Stimulated activated CD4-positive, alpha-beta T cell treated with anti-CD3 and anti-CD28 coated beads, Interleukin-2, amount 100 ng/mL, for 4 hours (primary cell): ENCODE results near the gene GPR62.
"Not testable (repeated sequence)": the region's sequence is repeated elsewhere in the genome, so short reads cannot be mapped to it uniquely, and the experiment has no call there.

ENCODE experiments used
- DNase-seq: peaks from one replicate; pipeline ENCODE4 v3.0.0-alpha.2; 2020; ENCODE audit warnings: low read depth

GPR62 gene, protein sequence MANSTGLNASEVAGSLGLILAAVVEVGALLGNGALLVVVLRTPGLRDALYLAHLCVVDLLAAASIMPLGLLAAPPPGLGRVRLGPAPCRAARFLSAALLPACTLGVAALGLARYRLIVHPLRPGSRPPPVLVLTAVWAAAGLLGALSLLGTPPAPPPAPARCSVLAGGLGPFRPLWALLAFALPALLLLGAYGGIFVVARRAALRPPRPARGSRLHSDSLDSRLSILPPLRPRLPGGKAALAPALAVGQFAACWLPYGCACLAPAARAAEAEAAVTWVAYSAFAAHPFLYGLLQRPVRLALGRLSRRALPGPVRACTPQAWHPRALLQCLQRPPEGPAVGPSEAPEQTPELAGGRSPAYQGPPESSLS

DNA sequence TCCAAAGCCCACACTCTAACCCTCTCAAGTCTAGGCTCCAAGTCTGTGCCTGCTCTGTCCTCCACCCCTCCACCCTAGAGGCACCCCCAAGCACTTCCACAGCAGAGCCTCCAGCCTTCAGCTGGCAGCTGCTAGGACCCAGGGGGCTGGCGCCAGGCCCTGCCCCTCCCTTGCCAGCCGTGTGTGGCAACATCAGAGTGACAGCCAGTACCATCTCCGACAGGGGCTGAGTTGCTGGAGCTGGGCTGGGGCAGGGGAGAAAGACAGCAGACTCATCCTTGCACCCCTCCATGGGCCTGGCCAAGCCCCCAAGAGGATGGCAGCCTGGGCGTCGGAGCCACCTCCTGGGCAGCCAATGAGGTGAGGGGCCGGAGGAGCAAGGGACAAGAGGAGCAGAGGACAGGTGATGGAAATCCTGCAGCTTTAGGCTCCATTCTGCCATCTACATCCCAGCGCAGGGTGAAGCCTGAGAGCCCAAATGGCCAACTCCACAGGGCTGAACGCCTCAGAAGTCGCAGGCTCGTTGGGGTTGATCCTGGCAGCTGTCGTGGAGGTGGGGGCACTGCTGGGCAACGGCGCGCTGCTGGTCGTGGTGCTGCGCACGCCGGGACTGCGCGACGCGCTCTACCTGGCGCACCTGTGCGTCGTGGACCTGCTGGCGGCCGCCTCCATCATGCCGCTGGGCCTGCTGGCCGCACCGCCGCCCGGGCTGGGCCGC, at the start of gene GPR62:
TSS of gene GPR62 (plus strand) at position 207 of the 718 bp plus-strand sequence. CDS start at position 479, 272 bp downstream.
- DNase-seq, result no peak

DNA sequence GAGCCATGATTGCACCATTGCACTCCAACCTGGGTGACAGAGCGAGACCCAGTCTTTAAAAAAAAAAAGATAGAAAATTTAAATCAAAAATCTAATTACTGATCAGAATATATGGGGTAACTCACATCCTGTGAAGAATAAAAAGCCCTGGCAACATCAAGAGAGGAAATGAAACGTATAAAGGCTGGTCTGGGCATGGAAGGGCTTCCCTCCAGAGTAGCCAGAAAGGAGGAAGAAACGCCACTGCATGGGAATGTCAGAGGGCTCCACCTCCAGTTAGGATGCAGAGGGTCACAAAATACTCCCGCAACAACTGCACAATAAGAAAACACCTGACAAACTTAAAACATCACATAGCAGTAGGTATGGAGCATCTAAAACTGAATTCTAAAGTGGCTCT, 47.2 kb upstream of the GPR62 start:
- DNase-seq, result no peak

DNA sequence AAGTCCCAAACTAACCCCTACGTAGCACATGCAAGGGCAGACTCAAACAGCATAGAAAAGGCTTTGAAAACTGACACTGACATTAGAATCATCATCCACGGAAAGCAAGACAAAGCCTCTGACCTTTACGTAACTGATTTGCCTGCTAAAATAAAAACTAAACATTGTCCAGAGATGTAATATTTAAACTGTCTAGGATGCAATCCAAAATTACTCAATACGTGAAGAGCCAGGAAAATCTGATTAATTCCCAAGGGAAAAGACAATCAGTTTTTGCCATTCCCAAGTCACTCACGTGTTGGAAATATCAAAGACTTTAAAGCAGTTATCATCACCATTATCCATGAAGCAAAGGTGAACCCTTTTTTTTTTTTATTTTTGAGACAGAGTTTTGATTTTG, 38.8 kb upstream of the GPR62 start:
- DNase-seq, result no peak

DNA sequence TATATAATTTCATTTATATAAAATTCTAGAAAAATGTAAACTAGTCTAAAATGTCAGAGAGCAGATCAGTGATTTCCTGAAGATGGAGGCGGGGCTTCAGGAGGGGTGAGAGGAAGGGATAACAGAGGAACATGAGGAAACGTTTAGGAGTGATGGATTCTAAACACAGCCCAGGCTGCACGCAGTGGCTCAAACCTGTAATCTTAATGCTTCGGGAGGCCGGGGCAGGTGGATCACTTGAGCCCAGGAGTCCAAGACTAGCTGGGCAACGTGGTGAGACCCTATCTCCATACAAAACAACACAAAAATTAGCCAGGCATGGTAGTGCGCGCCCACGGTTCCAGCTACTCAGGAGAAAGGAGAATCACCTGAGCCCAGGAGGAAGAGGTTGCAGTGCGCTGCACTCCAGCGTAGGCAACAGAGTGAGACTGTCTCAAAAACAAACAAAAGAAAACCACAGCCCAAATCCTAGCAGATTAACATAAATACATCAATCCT, 34.1 kb upstream of the GPR62 start:
- no peak for DNase-seq

DNA sequence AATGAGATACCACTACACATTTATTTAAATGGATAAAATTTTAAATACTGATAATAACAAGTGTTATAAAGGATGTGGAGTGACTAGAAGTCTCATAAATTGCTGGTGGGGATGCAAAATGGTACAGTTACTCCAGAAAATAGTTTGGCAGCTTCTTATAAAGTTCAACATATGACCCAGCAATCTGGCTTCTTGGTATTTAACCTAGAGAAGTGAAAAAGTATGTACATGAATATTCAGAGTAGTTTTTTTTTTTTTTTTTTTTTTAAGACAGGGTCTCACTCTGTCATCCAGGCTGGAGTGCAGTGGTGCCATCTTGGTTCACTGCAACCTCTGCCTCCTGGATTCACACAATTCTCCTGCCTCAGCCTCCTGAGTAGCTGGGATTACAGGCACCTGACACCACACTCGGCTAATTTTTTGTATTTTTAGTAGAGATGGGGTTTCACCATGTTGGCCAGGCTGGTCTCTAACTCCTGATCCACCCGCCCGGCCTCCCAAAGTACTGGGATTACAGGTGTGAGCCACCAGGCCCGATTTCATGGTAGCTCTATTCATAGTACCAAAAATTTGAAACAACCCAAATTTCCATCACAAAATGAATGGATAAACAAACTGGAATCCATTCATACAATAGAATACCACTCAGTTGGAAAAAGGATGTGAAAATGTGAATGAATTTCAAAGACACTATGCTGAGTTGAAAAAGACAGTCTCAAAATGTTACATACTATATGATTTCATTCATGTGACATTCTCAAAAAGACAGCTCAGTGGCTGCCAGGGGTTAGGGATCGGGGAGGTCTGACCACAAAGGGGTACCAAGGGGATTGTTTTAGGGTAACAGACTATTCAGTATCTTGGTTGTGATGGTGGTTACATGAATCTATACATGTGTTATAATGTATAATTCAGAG, 27.9 kb upstream of the GPR62 start:
- no peak for DNase-seq

DNA sequence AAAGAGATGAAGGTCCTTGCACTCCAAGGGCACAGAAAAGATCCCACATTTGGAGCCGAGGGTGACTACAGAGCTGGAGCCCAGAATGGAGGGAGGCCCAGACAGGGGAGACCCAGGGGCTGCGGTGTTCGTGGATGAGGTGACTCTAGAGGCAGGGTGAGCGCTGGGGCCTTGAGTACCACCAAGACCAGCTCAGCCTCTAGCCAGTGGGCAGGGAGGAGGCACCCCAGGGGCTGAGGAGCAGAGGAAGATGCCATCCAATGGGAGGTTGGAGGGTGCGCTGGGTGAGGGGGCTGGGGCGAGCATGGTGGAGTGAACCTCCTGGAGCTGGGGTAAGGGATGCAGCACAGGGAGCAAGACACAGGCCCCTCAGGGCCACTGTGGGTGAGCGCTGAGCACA, 26.7 kb upstream of the GPR62 start:
- DNase-seq, result no peak

DNA sequence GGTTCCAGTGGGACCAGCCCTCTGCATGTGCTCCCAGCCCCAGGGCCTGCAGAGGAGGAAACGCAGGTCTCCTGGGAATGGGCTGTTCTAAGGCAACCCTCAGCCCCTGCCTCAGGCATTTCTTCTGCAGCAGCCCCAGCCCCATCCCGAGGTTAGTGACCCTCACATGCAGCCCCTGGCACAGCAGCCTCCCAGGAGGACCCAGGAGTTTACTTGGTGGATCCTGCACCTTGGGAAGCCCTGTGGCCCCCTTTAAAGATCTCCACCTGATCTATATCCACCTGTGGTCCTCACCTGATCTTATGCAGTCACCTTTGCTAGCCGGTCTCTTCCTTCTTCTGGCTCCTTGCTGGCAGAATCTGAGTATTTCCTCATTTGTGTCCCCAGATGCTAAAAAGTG, 26.2 kb upstream of the GPR62 start:
- not testable (repeated sequence) for DNase-seq

DNA sequence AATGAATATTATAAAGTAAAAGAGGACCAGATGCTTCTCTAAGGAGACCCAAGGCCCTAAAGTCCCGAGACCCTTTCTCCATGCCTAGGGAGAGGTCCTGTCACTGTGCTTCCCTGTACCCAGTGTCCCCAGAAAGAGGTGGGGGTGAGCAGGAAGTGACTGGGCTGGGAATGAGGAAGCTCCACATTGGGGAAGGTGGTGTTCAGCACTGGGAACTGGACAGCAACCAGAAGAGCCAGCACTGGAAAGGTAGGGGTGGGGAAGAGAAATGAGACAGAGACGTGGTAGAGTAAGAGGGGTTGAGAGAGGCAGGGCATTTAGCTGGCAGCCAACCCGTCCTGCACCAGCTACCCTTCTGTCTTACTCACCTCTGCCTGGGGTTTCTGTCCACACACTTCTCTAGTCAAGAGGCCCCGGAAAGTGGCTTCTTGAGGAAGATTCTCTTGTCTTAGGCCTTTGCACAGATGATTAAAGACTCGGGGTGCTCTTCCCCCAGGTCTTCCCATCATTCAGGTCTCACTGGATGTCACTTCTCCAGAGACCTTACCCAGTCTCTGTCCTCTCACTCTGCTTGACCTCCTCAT, 25.7 kb upstream of the GPR62 start:
- no peak for DNase-seq

DNA sequence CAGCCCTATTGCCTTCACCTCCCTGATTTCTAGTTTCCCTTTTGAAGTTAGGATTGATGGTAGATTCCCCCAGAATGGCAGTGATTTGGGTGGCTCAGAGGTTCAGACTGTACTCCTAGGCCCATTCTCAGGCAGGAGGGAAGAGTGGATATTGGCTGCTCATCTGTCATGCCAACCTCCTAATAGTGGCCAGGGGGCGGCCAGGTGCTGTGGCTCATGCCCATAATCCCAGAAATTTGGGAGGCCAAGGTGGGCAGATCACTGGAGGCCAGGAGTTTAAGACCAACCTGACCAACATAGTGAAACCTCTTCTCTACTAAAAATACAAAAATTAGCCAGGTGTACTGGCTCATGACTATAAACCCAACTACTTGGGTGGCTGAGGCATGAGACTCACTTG, 24.7 kb upstream of the GPR62 start:
- DNase-seq, result no peak

DNA sequence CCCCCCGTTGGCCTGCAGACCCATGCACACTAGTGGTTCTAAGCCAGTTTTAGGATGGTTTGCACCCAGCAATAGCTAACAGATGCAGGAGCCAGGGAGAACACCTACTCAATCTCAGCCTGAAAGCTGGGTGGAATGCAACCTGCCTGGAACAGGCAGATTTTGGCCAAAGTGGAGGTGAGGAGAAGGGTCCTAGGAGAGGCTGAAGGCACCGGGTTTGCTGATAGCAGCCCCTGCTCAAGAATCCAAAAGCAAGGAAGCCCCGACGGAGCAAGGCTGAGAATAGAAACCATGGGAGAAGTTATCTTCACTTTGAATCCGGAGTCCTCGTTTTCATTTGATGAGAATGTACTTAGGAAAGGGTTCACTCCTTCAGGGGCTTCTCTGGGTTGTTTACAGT, 23.4 kb upstream of the GPR62 start:
- DNase-seq, result no peak

DNA sequence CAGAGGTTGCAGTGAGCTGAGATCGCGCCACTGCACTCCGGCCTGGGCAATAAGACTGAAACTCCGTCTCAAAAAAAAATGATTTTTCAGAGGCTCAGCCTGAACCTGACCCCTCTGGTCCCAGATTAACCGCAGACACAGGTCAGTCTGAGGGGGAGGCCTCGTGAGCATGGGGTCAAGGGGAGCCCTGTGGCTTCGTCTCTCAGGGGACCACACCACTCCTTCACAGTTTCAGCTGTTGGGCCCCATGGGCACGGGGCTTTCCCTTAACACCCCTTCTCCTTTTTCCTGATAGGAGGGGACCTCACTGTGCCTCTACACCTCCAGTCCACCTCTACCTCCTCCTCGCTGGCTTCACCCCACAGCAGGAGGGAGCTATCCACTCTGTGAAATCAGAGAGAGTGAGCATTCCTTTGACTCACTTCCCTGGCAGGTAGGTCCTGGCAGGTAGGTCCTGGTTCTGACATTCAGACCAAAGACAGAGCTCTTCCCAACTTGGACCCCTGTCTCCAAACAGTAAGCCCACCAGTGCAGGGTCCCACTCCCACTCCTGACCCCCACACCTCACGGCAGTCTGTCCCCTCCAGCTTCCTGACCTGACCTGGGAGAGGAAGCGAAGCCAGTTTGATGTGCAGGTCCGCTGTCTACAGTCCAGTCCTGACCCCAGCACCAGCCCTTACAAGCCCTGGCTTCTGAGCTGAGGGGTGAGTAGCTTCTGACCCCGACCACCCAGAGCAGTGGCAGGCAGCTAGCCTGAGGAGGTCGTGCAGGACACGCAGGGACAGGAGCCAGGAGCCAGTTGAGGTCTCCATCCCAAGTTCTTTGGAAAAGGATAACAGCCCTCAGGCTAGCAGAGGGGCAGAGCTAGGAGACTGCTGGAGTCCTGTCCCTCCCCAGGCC, 22.5 kb upstream of the GPR62 start:
- DNase-seq, result no peak

DNA sequence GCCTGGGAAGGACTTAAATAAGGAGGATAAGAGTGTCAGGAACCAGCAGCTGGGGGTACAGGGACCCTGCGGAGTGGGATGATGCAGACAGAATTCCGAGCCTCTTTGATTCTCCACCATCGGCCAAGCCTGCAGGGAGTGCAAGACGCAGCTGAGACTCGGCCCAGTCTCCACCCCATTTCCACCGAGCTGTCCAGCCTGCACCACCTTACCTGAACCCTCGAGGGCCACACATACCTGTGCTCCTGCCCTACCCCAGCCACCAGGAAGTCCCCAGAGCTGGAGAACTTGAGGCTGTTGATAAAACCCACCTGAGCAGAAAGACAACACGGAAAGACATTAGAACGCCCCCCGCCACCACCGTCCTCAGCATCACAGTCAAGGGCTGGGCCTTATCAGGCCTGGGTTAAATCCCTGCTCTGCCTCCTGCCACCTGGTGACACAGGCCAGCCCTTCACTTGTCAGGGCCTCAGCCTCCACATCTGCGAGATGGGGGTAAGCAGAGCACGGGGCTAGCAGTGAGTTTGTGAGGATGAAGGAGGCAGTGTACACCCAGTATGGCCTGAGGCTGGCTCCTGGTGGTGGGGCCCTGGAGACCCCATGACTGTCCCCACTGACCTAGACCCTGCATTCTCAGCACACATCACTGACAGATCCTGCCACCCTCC, 21.6 kb upstream of the GPR62 start:
- DNase-seq, result no peak

DNA sequence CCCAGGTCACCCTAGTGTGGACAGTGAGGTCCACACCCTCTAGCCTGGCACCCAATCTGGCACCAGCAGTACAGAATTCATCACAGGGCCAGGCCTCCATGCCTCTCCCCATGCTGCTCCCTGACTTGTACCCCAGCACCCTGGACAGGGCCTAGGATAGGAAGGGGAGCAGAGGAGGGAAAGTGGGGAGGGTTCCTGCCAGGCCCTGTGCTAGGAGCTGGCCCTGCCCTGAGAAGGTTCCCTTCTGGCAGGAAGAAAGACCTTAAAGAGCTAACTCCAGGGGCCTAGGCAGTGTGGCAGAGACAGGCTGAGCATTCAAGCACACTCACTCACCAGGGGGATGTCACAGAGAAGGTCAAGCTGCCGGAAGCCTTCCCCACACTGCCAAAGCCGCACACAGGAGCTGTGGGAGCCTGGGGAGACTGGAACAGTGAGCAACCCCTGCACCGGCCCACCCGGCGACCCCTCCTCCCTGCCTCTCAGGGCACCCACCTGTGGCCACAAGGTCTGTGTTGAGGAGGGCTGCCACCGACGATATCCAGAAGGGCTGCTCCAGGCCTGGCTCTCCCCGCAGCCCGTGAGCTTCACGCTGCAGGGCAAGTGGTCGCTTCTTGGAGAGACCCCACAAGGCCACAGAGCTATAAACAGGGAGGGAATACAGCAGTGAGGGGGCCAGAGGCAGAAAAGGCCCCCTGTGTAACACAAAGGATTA, 20.9 kb upstream of the GPR62 start:
- DNase-seq, result no peak

DNA sequence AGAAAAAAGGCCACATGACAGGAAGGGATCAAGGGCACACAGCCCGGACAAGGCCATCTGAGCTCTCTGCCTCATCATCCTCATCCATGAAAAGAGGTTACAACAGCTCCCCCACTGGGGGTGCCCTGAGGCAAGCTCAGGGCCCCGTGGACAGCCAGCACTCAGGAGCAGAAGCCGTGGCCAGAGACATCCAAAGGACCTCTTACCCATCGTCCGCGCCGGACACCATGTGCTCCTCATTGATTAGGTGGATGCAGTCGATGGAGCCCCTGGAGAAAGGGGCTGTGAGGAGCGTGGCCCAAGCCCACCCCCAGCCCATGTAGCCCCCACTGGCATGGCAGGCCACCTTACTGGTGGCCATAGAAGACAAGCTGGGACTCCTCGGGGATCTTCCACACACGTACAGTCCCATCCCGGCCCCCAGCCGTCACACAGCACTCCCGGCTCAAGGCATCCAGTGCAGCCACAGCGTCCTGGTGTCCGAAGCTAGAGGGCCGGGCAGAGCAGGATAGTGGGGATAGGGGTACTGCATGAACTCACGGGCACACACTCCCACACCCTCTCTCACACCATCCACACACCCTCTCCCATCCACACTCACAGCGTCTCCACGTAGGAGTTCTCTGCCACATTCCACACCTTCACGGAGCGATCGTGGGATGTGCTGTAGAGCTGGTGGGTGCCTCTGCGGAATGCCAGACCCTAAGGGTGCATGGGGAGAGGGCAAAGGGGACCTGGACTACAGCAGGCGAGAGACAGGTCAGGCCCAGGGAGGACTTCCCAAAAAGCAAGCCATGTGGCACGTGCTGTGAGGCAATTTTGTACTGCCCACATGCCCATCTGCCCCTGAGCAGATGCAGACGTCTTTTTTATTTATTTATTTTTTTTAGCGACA, 19.9 kb upstream of the GPR62 start:
- no peak for DNase-seq

DNA sequence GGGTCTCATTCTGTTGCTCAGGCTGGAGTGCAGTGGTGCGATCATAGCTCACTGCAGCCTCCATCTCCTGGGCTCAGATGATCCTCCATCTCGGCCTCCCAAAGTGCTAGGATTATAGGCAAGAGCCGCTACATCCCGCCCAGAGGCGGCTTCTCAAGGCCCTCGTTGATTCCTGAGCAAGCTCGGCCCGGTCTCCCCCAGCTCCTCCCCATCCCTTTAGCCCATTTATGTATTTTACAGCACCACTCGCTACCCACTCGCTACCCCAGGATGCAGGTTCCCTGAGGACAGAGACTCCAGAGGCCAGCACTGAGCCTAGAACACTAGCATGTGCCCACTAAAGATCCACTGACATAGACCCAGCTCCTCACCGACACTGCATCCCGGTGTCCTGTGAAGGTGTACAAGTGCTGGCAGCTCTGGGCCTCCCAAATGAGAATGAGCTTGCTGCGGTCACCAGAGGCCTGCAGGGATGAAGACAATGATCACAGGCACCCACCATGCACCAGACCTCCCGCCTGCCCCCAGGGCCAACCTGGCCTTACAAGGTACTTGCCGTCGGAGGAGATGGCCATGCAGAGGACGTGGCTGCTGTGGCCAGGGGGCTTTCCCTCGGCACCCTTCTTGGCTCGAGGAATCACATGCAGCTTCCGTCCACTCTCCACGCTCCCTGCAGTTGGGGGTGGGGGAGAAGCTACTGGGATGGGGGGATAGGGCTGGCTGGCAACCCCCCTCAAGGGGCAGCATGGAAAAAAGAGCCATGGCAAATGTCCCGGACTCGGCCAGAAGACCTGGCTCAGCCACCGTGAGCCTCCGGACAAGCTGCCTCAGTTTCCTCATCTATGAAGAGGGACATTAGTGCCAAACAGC, 19.1 kb upstream of the GPR62 start:
- no peak for DNase-seq

DNA sequence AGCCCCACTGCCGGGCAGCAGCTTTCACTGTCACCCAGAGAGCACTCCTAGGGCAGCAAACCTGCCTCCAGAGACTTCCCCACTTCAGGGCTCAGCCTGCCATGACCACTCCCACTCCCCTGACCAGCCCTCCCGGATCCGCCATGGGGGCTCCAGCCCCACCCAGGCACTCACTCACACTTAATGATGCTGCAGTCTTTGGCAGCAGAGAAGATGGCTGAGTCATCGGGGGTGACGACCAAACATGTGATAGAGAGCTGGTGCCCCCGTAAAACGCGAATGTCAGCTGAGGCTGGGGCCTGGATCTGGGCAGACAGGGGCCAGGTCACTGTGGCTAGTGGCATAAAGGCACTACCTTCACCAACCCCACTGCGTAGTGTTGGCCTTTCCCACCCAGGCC, 18.2 kb upstream of the GPR62 start:
- no peak for DNase-seq

DNA sequence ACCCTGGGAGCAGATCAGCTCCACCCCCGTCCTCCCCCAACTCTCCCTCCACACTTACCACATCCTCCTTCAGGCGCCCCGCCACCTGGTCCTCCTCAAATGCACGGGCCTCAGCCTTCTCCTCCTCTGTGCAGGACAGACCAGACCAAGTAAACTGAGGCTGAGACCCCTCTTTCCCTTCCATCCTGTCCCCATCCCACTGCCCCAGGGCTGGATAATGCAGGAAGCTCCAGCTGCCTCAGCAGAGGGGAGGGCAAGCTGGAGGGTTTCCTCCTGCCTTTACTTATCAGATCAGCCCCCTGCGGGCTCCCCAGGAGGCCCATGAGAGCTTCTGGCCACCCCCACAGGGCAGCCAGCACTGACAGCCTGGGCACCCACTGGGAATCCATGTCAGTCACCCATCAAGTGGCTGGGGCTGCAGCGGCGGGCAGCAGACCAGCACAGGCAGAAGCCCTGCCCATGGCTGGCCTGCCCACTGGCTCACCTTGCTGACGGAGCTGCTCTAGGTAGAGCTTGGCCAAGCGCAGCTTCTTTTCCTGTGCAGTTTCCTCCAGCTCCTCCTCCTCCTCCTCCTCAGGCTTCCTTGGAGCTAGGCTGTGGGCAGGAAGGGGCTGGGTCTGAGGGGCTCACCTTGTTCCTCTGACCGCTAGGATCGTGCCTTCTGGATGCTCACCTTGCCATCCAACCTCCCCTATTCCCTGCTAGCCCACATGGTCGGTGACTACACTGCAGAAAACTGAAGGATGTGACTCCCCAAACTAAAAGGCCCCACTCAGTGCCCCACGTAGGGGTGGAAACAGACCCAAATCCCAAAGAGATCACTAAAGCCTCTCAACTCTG, 17.4 kb upstream of the GPR62 start:
- no peak for DNase-seq
